Glutamatergic neuron (in vitro differentiated cells): ENCODE data around the gene ZNF775. TPM values are rescaled to one million over a fixed set of nuclear protein-coding genes. Genes with fewer than 3 reads are reported as not detected.
A peak's percentile ranks its signal among the peaks of the same experiment; 100 is the strongest.

ENCODE experiments used
- DNase-seq: peaks from one replicate; pipeline ENCODE4 v3.0.0; 2022
- H3K27ac Mint-ChIP-seq: one replicate; pipeline ENCODE4 v1.8.0; 2020; ENCODE audit warnings: mild to moderate bottlenecking, mixed read lengths, inconsistent platforms; ENCODE audit not compliant: unreplicated experiment
- H3K27me3 Mint-ChIP-seq: one replicate; pipeline ENCODE4 v1.8.0; 2020; ENCODE audit warnings: mild to moderate bottlenecking, moderate library complexity, mixed read lengths, inconsistent platforms; ENCODE audit not compliant: unreplicated experiment
- H3K36me3 Mint-ChIP-seq: one replicate; pipeline ENCODE4 v1.8.0; 2020; ENCODE audit warnings: mild to moderate bottlenecking, mixed read lengths, inconsistent platforms; ENCODE audit not compliant: unreplicated experiment
- H3K4me1 Mint-ChIP-seq: one replicate; pipeline ENCODE4 v1.8.0; 2020; ENCODE audit warnings: mild to moderate bottlenecking, low read depth, mixed read lengths, inconsistent platforms; ENCODE audit not compliant: unreplicated experiment
- H3K4me3 Mint-ChIP-seq: one replicate; pipeline ENCODE4 v1.8.0; 2020; ENCODE audit warnings: mild to moderate bottlenecking, mixed read lengths, inconsistent platforms; ENCODE audit not compliant: unreplicated experiment
- H3K9me3 Mint-ChIP-seq: one replicate; pipeline ENCODE4 v1.8.0; 2020; ENCODE audit warnings: mild to moderate bottlenecking, moderate library complexity, mixed read lengths, inconsistent platforms; ENCODE audit not compliant: unreplicated experiment
- CTCF ChIP-seq: fragments of 200-600 bp; sonication (generic); IDR thresholded peaks from one replicate; pipeline ENCODE4 v1.5.0; 2021; ENCODE audit not compliant: partially characterized antibody, unreplicated experiment
- total RNA-seq: library from RNA; stranded (reverse); fragmentation: NEBNext Ultra II Directional; extraction: Animal tissue kit (Norgen Biotek cat#: 25700); gene quantifications from one replicate; pipeline ENCODE4 v1.2.1, GENCODE V29; 2021; ENCODE audit not compliant: unreplicated experiment

Gene ZNF775
- total RNA-seq, 1 donor from 2014 or later, result 20.5 TPM

- DNase-seq, result peak; percentile 95
- Mint-ChIP-seq H3K4me3 (peak within 1 kb of the TSS; percentile 96), H3K9me3 (peaks cover 16% of the 10 kb centered on the region), H3K36me3 (no peaks in the 10 kb centered on the region), H3K27ac (peak within 1 kb of the TSS; percentile 99), H3K4me1 (peaks cover 11% of the 10 kb centered on the region), H3K27me3 (peaks cover 3% of the 10 kb centered on the region)
- no peak for TF ChIP-seq CTCF
Observed at GRCh38 chr7:150368096-150368883, 10.8 kb upstream of the ZNF775 start, which contains the start of gene REPIN1. REPIN1 (plus strand) TSS chr7:150368822; CDS start chr7:150369712, 890 bp downstream.

- Mint-ChIP-seq H3K36me3 (no peaks in the 10 kb centered on the region), H3K27ac (peak overlapping the region; percentile 99), H3K4me3 (peak overlapping the region; percentile 96), H3K4me1 (peaks cover 15% of the 10 kb centered on the region), H3K9me3 (peaks cover 16% of the 10 kb centered on the region), H3K27me3 (peaks cover 3% of the 10 kb centered on the region)
- peak; percentile 91 for DNase-seq
- no peak for TF ChIP-seq CTCF
Observed at GRCh38 chr7:150368884-150369747, 10.0 kb upstream of the ZNF775 start.

- no peak for TF ChIP-seq CTCF
- DNase-seq, result no peak
- H3K9me3 Mint-ChIP-seq, result peaks cover 16% of the 10 kb centered on the region
- H3K36me3 Mint-ChIP-seq, result no peaks in the 10 kb centered on the region
- H3K27me3 Mint-ChIP-seq, result peaks cover 9% of the 10 kb centered on the region
- H3K27ac Mint-ChIP-seq, result peak overlapping the region; percentile 99
- H3K4me1 Mint-ChIP-seq, result peaks cover 15% of the 10 kb centered on the region
- H3K4me3 Mint-ChIP-seq, result peak overlapping the region; percentile 96
Observed at GRCh38 chr7:150369748-150370501, 9.2 kb upstream of the ZNF775 start.

GRCh38 chr7:150370612-150371071 is 8.5 kb upstream of the ZNF775 start:
- peaks cover 9% of the 10 kb centered on the region for H3K27me3 Mint-ChIP-seq
- peaks cover 16% of the 10 kb centered on the region for H3K9me3 Mint-ChIP-seq
- H3K4me1 Mint-ChIP-seq, result peaks cover 15% of the 10 kb centered on the region
- no peaks in the 10 kb centered on the region for H3K36me3 Mint-ChIP-seq
- no peak for TF ChIP-seq CTCF
- H3K27ac Mint-ChIP-seq, result peak overlapping the region; percentile 68
- peak overlapping the region; percentile 96 for H3K4me3 Mint-ChIP-seq
- DNase-seq, result no peak
